Calu3 (cell line): Measurements from ENCODE around the gene ATP2B1. TPM values are rescaled to one million over a fixed set of nuclear protein-coding genes. Genes with fewer than 3 reads are reported as not detected.
A peak's percentile ranks its signal among the peaks of the same experiment; 100 is the strongest.

Source experiments
- BruUV-seq: library from RNA; stranded (reverse); fragments of 400-500 nt; replicated peaks from 2 replicates; lab custom pipeline; 2021; lab: Mats Ljungman, UMichigan
- CTCF ChIA-PET: fragments of 300-600 bp; sonication (Branson Sonifier 250); formaldehyde crosslinking; loops from one replicate; lab custom pipeline; 2022; ENCODE audit warnings: antibody characterized with exemption; lab: Charles Lee
- DNase-seq: peaks from one replicate; pipeline ENCODE4 v3.0.0; 2022
- H3K27ac Mint-ChIP-seq: one replicate; pipeline ENCODE4 v1.8.0; 2022; ENCODE audit warnings: mixed read lengths; ENCODE audit not compliant: unreplicated experiment
- H3K27me3 Mint-ChIP-seq: one replicate; pipeline ENCODE4 v1.8.0; 2022; ENCODE audit warnings: mixed read lengths; ENCODE audit not compliant: unreplicated experiment
- H3K36me3 Mint-ChIP-seq: one replicate; pipeline ENCODE4 v1.8.0; 2022; ENCODE audit warnings: mild to moderate bottlenecking, moderate library complexity, mixed read lengths; ENCODE audit not compliant: insufficient read depth, unreplicated experiment
- H3K4me1 Mint-ChIP-seq: one replicate; pipeline ENCODE4 v1.8.0; 2022; ENCODE audit warnings: mild to moderate bottlenecking, low read depth, mixed read lengths; ENCODE audit not compliant: unreplicated experiment
- H3K4me3 Mint-ChIP-seq: one replicate; pipeline ENCODE4 v1.8.0; 2022; ENCODE audit warnings: mild to moderate bottlenecking, low read depth, moderate library complexity, mixed read lengths; ENCODE audit not compliant: unreplicated experiment
- H3K9me3 Mint-ChIP-seq: one replicate; pipeline ENCODE4 v1.8.0; 2022; ENCODE audit warnings: low read depth, mixed read lengths; ENCODE audit not compliant: unreplicated experiment
- CTCF ChIP-seq: fragments of 200-600 bp; IDR thresholded peaks from one replicate; pipeline ENCODE4 v1.8.0; 2022; ENCODE audit warnings: antibody characterized with exemption; ENCODE audit not compliant: unreplicated experiment
- intact Hi-C: fragments of 100-400 bp; cut with micrococcal nuclease; formaldehyde crosslinking; loops from one replicate; pipeline ENCODE4 v1.10.0; 2022; ENCODE audit not compliant: unreplicated experiment
- total RNA-seq: library from RNA; stranded (reverse); gene quantifications from 2 replicates; pipeline ENCODE4 v1.2.3, GENCODE V29; 2022

Gene ATP2B1
- total RNA-seq, 1 experiment from 2014 or later: 73.6 TPM

GRCh38 chr12:89684136-89684535, 24.5 kb downstream of the ATP2B1 start:
- Mint-ChIP-seq H3K4me1 (no peaks in the 10 kb centered on the region), H3K9me3 (peaks cover 14% of the 10 kb centered on the region), H3K27ac (no peak overlapping the region), H3K4me3 (no peak overlapping the region), H3K36me3 (no peaks in the 10 kb centered on the region), H3K27me3 (no peaks in the 10 kb centered on the region)
- BruUV-seq: no TSS peak
- DNase-seq: no peak
- no peak for TF ChIP-seq CTCF
- CTCF ChIA-PET: no interaction called here
- intact Hi-C loops: no loop called here

- no peak for TF ChIP-seq CTCF
- Mint-ChIP-seq H3K4me3 (no peak overlapping the region), H3K9me3 (peaks cover 14% of the 10 kb centered on the region), H3K27me3 (no peaks in the 10 kb centered on the region), H3K36me3 (no peaks in the 10 kb centered on the region), H3K27ac (no peak overlapping the region), H3K4me1 (peaks cover 12% of the 10 kb centered on the region)
- intact Hi-C loops: no loop called here
- BruUV-seq: no TSS peak
- CTCF ChIA-PET: interaction anchor here (0.5 kb wide), 1 partner anchor 13 kb away, joined by 4 read pairs; no protein-coding TSS in a partner anchor
- no peak for DNase-seq
These were observed 26.4 kb downstream of the ATP2B1 start for GRCh38 chr12:89682284-89682683.

GRCh38 chr12:89680409-89680808, 28.2 kb downstream of the ATP2B1 start:
- Mint-ChIP-seq H3K36me3 (no peaks in the 10 kb centered on the region), H3K27me3 (no peaks in the 10 kb centered on the region), H3K4me3 (no peak overlapping the region), H3K4me1 (peaks cover 15% of the 10 kb centered on the region), H3K9me3 (peaks cover 11% of the 10 kb centered on the region), H3K27ac (no peak overlapping the region)
- CTCF ChIA-PET: no interaction called here
- TF ChIP-seq CTCF: no peak
- intact Hi-C loops: no loop called here
- no TSS peak for BruUV-seq
- DNase-seq: no peak

- TF ChIP-seq CTCF: no peak
- Mint-ChIP-seq H3K27ac (peak overlapping the region; percentile 11), H3K9me3 (peaks cover 11% of the 10 kb centered on the region), H3K36me3 (no peaks in the 10 kb centered on the region), H3K4me1 (peaks cover 15% of the 10 kb centered on the region), H3K4me3 (no peak overlapping the region), H3K27me3 (no peaks in the 10 kb centered on the region)
- DNase-seq: no peak
- CTCF ChIA-PET: no interaction called here
- intact Hi-C loops: no loop called here
- no TSS peak for BruUV-seq
These were observed 29.0 kb downstream of the ATP2B1 start for GRCh38 chr12:89679631-89680030.
